ENCODE results near the gene TP53TG3B. TPM values are rescaled to one million over a fixed set of nuclear protein-coding genes. Genes with fewer than 3 reads are reported as not detected.
"Not testable (repeated sequence)": the region's sequence is repeated elsewhere in the genome, so short reads cannot be mapped to it uniquely, and the experiment has no call there.

TP53TG3B gene
- total RNA-seq = not detected

- CTCF ChIA-PET, POLR2A ChIA-PET: not testable (repeated sequence)
Measured at GRCh38 chr16:33360541-33360940, at the start of gene TP53TG3B. Gene TP53TG3B, plus strand, starts transcription at chr16:33360841. Its CDS starts 68 bp downstream, at chr16:33360909.

- CTCF ChIA-PET, POLR2A ChIA-PET: not testable (repeated sequence)
Measured at GRCh38 chr16:33336226-33337012, 24.2 kb upstream of the TP53TG3B start.

GRCh38 chr16:33337627-33338542 is 22.8 kb upstream of the TP53TG3B start:
- POLR2A ChIA-PET = not testable (repeated sequence)

GRCh38 chr16:33338543-33338951 is 22.1 kb upstream of the TP53TG3B start:
- POLR2A ChIA-PET, CTCF ChIA-PET: not testable (repeated sequence)

More at GRCh38 chr16:33337627-33338542, 22.8 kb upstream of the TP53TG3B start:
- CTCF ChIA-PET = not testable (repeated sequence)

- POLR2A ChIA-PET = not testable (repeated sequence)
Measured at GRCh38 chr16:33339093-33340061, 21.3 kb upstream of the TP53TG3B start.

More at GRCh38 chr16:33339093-33340061, 21.3 kb upstream of the TP53TG3B start:
- CTCF ChIA-PET = not testable (repeated sequence)

Other genes with a start within 250 kb of the TP53TG3B start
- not detected for gene TP53TG3C, start 166.6 kb upstream of the TP53TG3B start, total RNA-seq
- gene TP53TG3E, start 56.5 kb upstream of the TP53TG3B start, total RNA-seq = not detected
- not detected for gene TP53TG3F, start 98.8 kb downstream of the TP53TG3B start, total RNA-seq

Data from activated CD8-positive, alpha-beta memory T cell treated with anti-CD3 and anti-CD28 coated beads for 36 hours (primary cell).